Measurements from ENCODE around the gene RYR1.

DNA sequence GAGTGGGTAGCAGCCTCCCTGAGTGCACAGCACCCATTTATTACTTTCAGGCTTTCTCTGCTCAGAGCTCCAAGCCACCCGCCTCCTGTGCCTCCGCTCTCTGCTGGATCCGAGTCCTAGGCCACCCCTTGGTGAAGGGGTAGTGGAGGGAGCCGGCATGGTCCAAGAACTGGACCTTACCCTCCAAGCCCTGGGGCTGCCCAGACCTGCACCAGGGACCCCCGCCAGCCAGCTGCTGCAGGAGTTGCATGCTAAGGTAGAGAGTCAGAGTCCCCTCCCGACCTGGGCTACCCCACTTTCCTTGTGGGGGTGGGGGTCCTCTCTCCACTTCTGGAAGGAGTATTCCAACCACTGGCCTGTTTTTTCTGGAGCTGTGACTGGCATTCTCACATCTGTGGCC, 28.6 kb upstream of the RYR1 start:
- TF ChIP-seq CTCF (IDR thresholded peaks at IDR 0.05; ENCODE audit: borderline replicate concordance, extremely low read depth, low read length, poor library complexity, severe bottlenecking) (no peak), EZH2 (IDR thresholded peaks at IDR 0.05; ENCODE audit: borderline replicate concordance, low read depth, low read length, severe bottlenecking) (no peak)

Measured in DND-41 (cell line).